Sigmoid colon (tissue), 7 donors: ENCODE data around the gene RAD51D. TPM values are rescaled to one million over a fixed set of nuclear protein-coding genes. Genes with fewer than 3 reads are reported as not detected.
"Not testable (repeated sequence)": the region's sequence is repeated elsewhere in the genome, so short reads cannot be mapped to it uniquely, and the experiment has no call there.

Experiments used
- DNase-seq: peaks from one replicate; pipeline ENCODE4 v3.0.0-alpha.2; 2019
- H3K27ac ChIP-seq, 4 donors: fragments of 200-600 bp; sonication (generic); one replicate each; pipeline ENCODE4 v1.5.1; 2016 to 2019; ENCODE audit warnings: mild to moderate bottlenecking in 1 of 4
- H3K27me3 ChIP-seq, 3 donors: fragments of 200-600 bp; sonication (generic); one replicate each; pipeline ENCODE4 v1.5.1; 2019; ENCODE audit warnings: mild to moderate bottlenecking in 1 of 3
- H3K36me3 ChIP-seq, 4 donors: fragments of 200-600 bp; sonication (generic); one replicate each; pipeline ENCODE4 v1.5.1; 2016 to 2019
- H3K4me1 ChIP-seq, 4 donors: fragments of 200-600 bp; sonication (generic); one replicate each; pipeline ENCODE4 v1.5.1; 2017 to 2019
- H3K4me3 ChIP-seq, 4 donors: fragments of 200-600 bp; sonication (generic); one replicate each; pipeline ENCODE4 v1.5.1; 2017 to 2019; ENCODE audit warnings: mild to moderate bottlenecking in 2 of 4, moderate library complexity in 1 of 4
- H3K9me3 ChIP-seq, 4 donors: fragments of 200-600 bp in 3 of 4; sonication (generic) in 3 of 4; one replicate each; pipeline versions ENCODE4 v1.5.1 to v1.6.1; 2013 to 2019
- CTCF ChIP-seq, 4 experiments: fragments of 450-650 bp in 3 of 4; fragments of 200-600 bp in 1 of 4; IDR thresholded peaks; one replicate each; pipeline ENCODE4 v1.5.1; 2016 to 2019; ENCODE audit warnings: antibody characterized with exemption in 4 of 4, mild to moderate bottlenecking in 3 of 4, moderate library complexity in 2 of 4
- EP300 ChIP-seq, 4 donors: sonication (generic); formaldehyde crosslinking; IDR thresholded peaks; one replicate each; pipeline ENCODE4 v1.6.1; 2017; ENCODE audit warnings: antibody characterized with exemption in 4 of 4
- POLR2A ChIP-seq, 2 donors: fragments of 450-650 bp; IDR thresholded peaks; one replicate each; pipeline ENCODE4 v1.6.1; 2016; ENCODE audit warnings: antibody characterized with exemption in 2 of 2, mild to moderate bottlenecking in 2 of 2, moderate library complexity in 2 of 2
- POLR2AphosphoS5 ChIP-seq, 4 donors: sonication (generic); formaldehyde crosslinking; IDR thresholded peaks; one replicate each; pipeline ENCODE4 v1.6.1; 2017; ENCODE audit warnings: antibody characterized with exemption in 4 of 4
- WGBS, 2 donors: extraction: QIAGEN DNeasy Blood & Tissue Kit; methylation state at CpG; one replicate each; pipeline ENCODE4 v1.1.7; 2013; 5-methylcytosine and 5-hydroxymethylcytosine counted together
- intact Hi-C: fragments of 100-400 bp; cut with DNase I; formaldehyde crosslinking; loops from one replicate; pipeline ENCODE4 v1.15.1; 2023
- polyA plus RNA-seq, 3 donors: library from polyadenylated mRNA; stranded (reverse); fragments of 200-250 nt; gene quantifications; one replicate each; pipeline ENCODE4 v1.2.3, GENCODE V29; 2013
- total RNA-seq, 4 donors: library from RNA; depleted of rRNA; stranded (reverse); fragments of >200 nt; gene quantifications; one replicate each; pipeline ENCODE4 v1.1.0, GENCODE V29; 2016
- donor health status: healthy with polysubstance abuse.
- donor health status: Bipolar disorder and iron deficiency.
- donor health status: healthy.

Gene RAD51D
- total and polyA plus RNA-seq, 7 donors, result 2.8 to 12.6 (median 7.6) TPM

- TF ChIP-seq EP300 (IDR thresholded peaks at IDR 0.05) (no peak), POLR2A (IDR thresholded peaks at IDR 0.05) (no peak), POLR2AphosphoS5 (IDR thresholded peaks at IDR 0.05) (no peak), CTCF (IDR thresholded peaks at IDR 0.05) (no peak)
- Histone ChIP-seq H3K27ac (no peak overlapping the region), H3K9me3 (no peaks in the 10 kb centered on the region), H3K27me3 (no peaks in the 10 kb centered on the region), H3K36me3 (peaks cover 8 to 62% (median 20%) of the 10 kb centered on the region in 4 donors), H3K4me1 (no peaks in the 10 kb centered on the region), H3K4me3 (no peak overlapping the region)
- 89 to 92% methylated on average over 3 of the region's 3 CpGs for WGBS, 2 donors
- intact Hi-C loops, result no loop called here
- no peak for DNase-seq
Observed at GRCh38 chr17:35099908-35100307, 19.8 kb downstream of the RAD51D start.

GRCh38 chr17:35097776-35098175 is 21.9 kb downstream of the RAD51D start:
- DNase-seq, result no peak
- no peaks in the 10 kb centered on the region for H3K4me1 ChIP-seq
- TF ChIP-seq POLR2AphosphoS5 (IDR thresholded peaks at IDR 0.05) (no peak), POLR2A (IDR thresholded peaks at IDR 0.05) (no peak), EP300 (IDR thresholded peaks at IDR 0.05) (no peak), CTCF (IDR thresholded peaks at IDR 0.05) (no peak)
- H3K4me3 ChIP-seq, result no peak overlapping the region
- intact Hi-C loops, result no loop called here
- H3K27ac ChIP-seq, result no peak overlapping the region
- peaks cover 8 to 48% (median 16%) of the 10 kb centered on the region in 4 donors for H3K36me3 ChIP-seq
- 95 to 96% methylated on average over 2 of the region's 2 CpGs for WGBS, 2 donors
- no peaks in the 10 kb centered on the region for H3K9me3 ChIP-seq
- no peaks in the 10 kb centered on the region for H3K27me3 ChIP-seq

- H3K27ac ChIP-seq, result no peak overlapping the region
- peaks cover 4 to 29% (median 7%) of the 10 kb centered on the region in 4 donors for H3K36me3 ChIP-seq
- no peaks in the 10 kb centered on the region for H3K9me3 ChIP-seq
- no peaks in the 10 kb centered on the region for H3K27me3 ChIP-seq
- H3K4me1 ChIP-seq, result no peaks in the 10 kb centered on the region
- 96 to 98% methylated on average over 1 of the region's 1 CpG for WGBS, 2 donors
- H3K4me3 ChIP-seq, result no peak overlapping the region
- TF ChIP-seq POLR2A (IDR thresholded peaks at IDR 0.05) (no peak), POLR2AphosphoS5 (IDR thresholded peaks at IDR 0.05) (no peak), EP300 (IDR thresholded peaks at IDR 0.05) (no peak), CTCF (IDR thresholded peaks at IDR 0.05) (no peak)
- no peak for DNase-seq
- intact Hi-C loops, result no loop called here
Observed at GRCh38 chr17:35095741-35096140, 23.9 kb downstream of the RAD51D start.

GRCh38 chr17:35094902-35095301 is 24.8 kb downstream of the RAD51D start:
- Histone ChIP-seq H3K4me1 (peaks cover 0 to under 1% (median 0%) of the 10 kb centered on the region in 4 donors), H3K27ac (no peak overlapping the region), H3K9me3 (no peaks in the 10 kb centered on the region), H3K27me3 (no peaks in the 10 kb centered on the region), H3K36me3 (peaks cover 0 to 21% (median under 1%) of the 10 kb centered on the region in 4 donors), H3K4me3 (no peak overlapping the region)
- intact Hi-C loops, result no loop called here
- no peak for TF ChIP-seq POLR2A (IDR thresholded peaks at IDR 0.05)
- no peak for TF ChIP-seq CTCF (IDR thresholded peaks at IDR 0.05)
- TF ChIP-seq EP300 (IDR thresholded peaks at IDR 0.05), result no peak
- TF ChIP-seq POLR2AphosphoS5 (IDR thresholded peaks at IDR 0.05), result no peak
- WGBS, 2 donors, result 54 to 76% methylated on average over 2 of the region's 2 CpGs
- DNase-seq, result no peak

- H3K9me3 ChIP-seq, intact Hi-C loops: not testable (repeated sequence)
Observed at GRCh38 chr17:35090707-35091106, 29.0 kb downstream of the RAD51D start.

More at GRCh38 chr17:35090707-35091106, 29.0 kb downstream of the RAD51D start:
- peaks cover 0 to 31% (median 7%) of the 10 kb centered on the region in 4 donors for H3K4me1 ChIP-seq
- 92 to 94% methylated on average over 11 of the region's 11 CpGs for WGBS, 2 donors
- DNase-seq, H3K4me3 ChIP-seq, H3K27me3 ChIP-seq, H3K36me3 ChIP-seq, H3K27ac ChIP-seq: not testable (repeated sequence)
